Lower leg skin (tissue), 4 donors: ENCODE data around the gene MFSD11. TPM values are rescaled to one million over a fixed set of nuclear protein-coding genes. Genes with fewer than 3 reads are reported as not detected.
A peak's percentile ranks its signal among the peaks of the same experiment; 100 is the strongest.
"Not testable (repeated sequence)": the region's sequence is repeated elsewhere in the genome, so short reads cannot be mapped to it uniquely, and the experiment has no call there.

ENCODE experiments used
- DNase-seq, 2 donors: peaks; one replicate each; pipeline ENCODE4 v3.0.0-alpha.2; 2019; ENCODE audit warnings: low spot score in 2 of 2
- H3K4me3 ChIP-seq: fragments of 200-600 bp; sonication (generic); 2 replicates; pipeline ENCODE4 v1.5.1; 2017; ENCODE audit warnings: mild to moderate bottlenecking, low read depth; ENCODE audit not compliant: poor library complexity, severe bottlenecking
- POLR2A ChIP-seq, 2 donors: fragments of 450-650 bp; IDR thresholded peaks; one replicate each; pipeline ENCODE4 v1.6.1; 2016 to 2017; ENCODE audit warnings: antibody characterized with exemption in 2 of 2, mild to moderate bottlenecking in 1 of 2, moderate library complexity in 1 of 2
- WGBS, 2 donors: methylation state at CpG; one replicate each; pipeline ENCODE4 v1.1.5; 2018; 5-methylcytosine and 5-hydroxymethylcytosine counted together
- intact Hi-C: fragments of 100-400 bp; cut with DNase I; formaldehyde crosslinking; loops from one replicate; pipeline ENCODE4 v1.15.0; 2023; ENCODE audit warnings: low total_unique reads
- total RNA-seq, 4 donors: library from RNA; depleted of rRNA; stranded (reverse); fragments of >200 nt; gene quantifications; one replicate each; pipeline ENCODE4 v1.1.0, GENCODE V29; 2016
- TF ChIP-seq, protein P1 (sequence below), 3 donors: fragments of 450-650 bp; IDR thresholded peaks; one replicate each; pipeline ENCODE4 v1.5.1; 2016; ENCODE audit warnings: antibody characterized with exemption in 3 of 3, mild to moderate bottlenecking in 3 of 3, moderate library complexity in 2 of 3

MFSD11 gene
- total RNA-seq, 4 donors from 2014 or later, result 33.4 to 38.4 (median 33.8) TPM

DNA sequence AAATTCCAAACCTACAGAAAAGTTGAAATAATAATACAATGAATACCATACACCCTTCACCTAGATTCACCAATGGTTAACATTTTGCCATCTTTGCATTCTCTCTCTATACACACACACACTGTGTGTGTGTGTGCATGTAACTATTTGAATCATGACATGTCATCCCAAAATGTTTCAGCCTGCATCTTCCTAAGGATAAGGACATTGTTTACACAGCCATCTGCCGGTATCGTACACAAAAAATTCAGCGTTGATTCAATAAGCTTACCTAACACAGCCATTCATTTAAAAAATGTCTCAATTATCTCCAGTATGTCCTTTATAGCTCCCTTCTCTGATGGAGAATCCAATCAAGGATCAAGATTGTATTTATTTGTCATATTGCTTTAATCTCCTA lies 31.1 kb upstream of the MFSD11 start:
- 87 to 95% methylated on average over 3 of the region's 3 CpGs for WGBS, 2 donors
- intact Hi-C loops, result no loop called here
- DNase-seq, result no peak
- TF ChIP-seq POLR2A (IDR thresholded peaks at IDR 0.05), result no peak
- TF ChIP-seq, protein P1, sequence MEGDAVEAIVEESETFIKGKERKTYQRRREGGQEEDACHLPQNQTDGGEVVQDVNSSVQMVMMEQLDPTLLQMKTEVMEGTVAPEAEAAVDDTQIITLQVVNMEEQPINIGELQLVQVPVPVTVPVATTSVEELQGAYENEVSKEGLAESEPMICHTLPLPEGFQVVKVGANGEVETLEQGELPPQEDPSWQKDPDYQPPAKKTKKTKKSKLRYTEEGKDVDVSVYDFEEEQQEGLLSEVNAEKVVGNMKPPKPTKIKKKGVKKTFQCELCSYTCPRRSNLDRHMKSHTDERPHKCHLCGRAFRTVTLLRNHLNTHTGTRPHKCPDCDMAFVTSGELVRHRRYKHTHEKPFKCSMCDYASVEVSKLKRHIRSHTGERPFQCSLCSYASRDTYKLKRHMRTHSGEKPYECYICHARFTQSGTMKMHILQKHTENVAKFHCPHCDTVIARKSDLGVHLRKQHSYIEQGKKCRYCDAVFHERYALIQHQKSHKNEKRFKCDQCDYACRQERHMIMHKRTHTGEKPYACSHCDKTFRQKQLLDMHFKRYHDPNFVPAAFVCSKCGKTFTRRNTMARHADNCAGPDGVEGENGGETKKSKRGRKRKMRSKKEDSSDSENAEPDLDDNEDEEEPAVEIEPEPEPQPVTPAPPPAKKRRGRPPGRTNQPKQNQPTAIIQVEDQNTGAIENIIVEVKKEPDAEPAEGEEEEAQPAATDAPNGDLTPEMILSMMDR (IDR thresholded peaks at IDR 0.05), result no peak
- H3K4me3 ChIP-seq, result no peak overlapping the region

DNA sequence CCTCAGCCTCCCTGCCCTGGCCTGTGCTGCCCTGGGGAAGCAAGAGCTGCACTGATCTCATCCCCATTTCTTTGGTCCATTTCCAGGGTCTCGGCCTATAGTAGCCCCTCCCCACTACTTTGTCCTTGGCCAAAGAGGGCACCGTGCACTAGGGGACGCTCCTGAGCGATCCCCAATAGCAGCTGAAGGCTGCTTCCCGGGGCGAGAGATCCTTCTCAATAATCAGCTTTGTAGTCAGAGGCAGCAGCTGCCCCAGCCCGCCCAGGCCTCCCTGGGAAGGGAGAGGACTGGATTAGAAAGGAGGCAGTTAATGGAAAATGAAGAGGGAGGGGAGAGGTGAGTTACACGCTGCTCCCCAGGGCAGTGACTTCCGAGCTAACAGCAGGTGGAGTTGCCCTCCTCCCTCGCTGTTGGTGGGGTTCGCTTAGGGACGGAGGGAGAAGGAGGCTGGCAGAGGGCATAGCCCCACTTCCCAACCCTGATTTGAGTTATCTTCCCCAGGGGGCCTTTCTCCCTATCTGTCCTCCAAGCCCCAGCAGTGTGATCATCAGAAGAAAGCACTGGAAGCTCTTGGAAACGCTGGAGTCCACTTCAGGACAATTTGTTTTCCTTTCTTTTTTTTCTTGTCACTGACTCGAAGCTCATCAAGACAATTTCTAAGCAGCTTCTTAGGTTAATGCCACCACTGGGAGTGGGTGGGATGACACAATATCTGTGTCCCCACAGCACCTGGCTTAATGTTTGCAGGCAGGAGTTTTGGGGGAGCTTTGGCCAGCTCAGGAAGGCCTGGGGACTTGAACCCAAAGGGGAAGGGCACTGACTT lies 29.7 kb upstream of the MFSD11 start:
- TF ChIP-seq, protein P1 (IDR thresholded peaks at IDR 0.05), result no peak
- no peak for TF ChIP-seq POLR2A (IDR thresholded peaks at IDR 0.05)
- WGBS, 2 donors, result 39 to 41% methylated on average over 13 to 14 of the region's 14 CpGs

DNA sequence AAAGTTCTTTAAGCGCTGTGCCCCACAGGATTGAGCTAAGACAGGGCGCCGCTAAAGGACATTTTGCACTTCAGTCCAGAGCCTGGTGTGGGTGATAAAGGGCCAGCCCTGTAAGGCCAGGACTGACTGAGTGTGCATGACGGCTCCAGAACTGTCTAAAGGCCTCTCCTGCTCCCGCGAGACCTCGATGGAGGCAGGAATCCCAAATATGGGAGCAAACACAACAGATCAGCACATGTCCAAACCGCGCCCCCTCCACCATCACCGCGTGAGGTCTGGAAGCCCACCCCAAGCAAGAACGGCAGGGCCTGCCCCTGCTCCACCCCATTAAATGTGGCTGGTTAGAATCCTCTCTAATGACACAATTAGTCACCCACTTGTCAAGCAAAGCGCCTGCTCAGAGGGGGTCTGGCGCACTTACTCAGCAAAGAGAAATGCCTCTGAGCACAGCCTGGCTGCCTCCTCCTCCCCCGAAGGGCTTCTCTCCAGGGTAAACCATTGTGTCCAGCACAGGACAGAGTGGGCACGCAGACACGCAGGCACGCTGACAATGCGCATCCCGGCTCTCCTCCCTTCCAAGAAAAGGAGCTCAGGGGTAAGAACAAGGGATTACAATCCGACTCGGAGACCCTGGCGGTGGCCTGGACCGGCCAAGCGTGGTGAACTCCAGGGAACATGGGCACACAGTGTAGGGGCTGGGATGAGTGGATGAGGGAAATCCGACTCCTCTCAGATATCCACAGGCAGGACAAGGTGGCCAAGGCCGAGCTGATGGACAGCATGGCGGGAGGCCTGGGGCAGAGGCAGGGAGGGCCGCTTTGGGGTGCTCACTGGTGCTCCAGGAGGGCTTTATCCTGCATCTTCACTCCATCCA lies 28.6 kb upstream of the MFSD11 start:
- 39 to 46% methylated on average over 28 of the region's 29 CpGs for WGBS, 2 donors
- H3K4me3 ChIP-seq, result no peak overlapping the region
- TF ChIP-seq, protein P1 (IDR thresholded peaks at IDR 0.05), result no peak
- no peak for TF ChIP-seq POLR2A (IDR thresholded peaks at IDR 0.05)
- peak; percentile 82 to 95 for DNase-seq
- intact Hi-C loops, result no loop called here

More for the DNA sequence above, 29.7 kb upstream of the MFSD11 start:
- intact Hi-C loops, result no loop called here
- H3K4me3 ChIP-seq, result no peak overlapping the region
- no peak for DNase-seq

DNA sequence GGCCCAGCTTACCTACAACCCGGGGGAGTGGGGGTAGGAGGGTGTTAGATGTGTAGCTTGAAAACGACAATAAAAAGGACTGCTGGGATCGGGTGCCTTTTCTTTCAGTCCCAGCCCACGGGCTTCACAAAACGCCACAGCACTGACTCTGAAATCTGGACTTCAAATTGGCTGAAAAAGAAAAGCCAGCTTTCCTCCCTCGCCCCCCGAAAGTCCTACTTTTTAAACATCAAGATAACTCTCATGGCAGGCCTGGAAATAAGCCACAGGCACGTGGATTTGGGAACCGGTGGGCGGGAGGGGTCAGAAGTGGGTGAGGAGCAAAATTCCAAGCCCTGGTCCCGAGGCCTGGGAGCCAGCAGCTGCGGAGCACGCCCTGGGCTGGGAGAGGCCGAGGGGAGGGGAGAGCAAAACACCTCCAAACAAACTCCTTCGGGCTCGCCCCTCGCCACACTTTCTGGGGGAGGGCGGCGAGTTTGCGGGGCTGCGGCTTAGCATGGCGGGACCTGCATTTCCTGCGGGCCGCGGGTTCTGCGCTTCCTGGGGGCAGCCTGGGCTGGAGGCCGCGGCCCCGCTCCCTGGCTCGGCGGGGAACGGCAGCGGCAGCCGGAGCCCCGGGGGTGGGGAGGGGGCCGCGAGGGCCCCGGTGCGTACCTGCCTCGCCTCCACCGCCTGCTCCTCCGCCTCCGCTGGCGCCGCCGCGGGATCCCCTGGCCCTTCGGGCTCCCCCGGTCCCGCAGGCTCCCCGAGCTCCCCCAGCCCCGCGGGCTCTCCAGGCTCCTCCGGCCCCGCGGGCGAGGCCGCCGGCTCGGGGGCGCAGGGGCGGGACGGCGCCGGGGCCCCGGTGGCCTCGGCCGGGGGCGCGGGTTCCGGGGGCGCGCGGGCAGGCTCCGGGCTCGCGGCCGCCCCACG lies 27.7 kb upstream of the MFSD11 start:
- 4 to 8% methylated on average over 17 to 33 of the region's 79 CpGs for WGBS, 2 donors
- H3K4me3 ChIP-seq, result peak overlapping the region; percentile 61
- DNase-seq, intact Hi-C loops: not testable (repeated sequence)

DNA sequence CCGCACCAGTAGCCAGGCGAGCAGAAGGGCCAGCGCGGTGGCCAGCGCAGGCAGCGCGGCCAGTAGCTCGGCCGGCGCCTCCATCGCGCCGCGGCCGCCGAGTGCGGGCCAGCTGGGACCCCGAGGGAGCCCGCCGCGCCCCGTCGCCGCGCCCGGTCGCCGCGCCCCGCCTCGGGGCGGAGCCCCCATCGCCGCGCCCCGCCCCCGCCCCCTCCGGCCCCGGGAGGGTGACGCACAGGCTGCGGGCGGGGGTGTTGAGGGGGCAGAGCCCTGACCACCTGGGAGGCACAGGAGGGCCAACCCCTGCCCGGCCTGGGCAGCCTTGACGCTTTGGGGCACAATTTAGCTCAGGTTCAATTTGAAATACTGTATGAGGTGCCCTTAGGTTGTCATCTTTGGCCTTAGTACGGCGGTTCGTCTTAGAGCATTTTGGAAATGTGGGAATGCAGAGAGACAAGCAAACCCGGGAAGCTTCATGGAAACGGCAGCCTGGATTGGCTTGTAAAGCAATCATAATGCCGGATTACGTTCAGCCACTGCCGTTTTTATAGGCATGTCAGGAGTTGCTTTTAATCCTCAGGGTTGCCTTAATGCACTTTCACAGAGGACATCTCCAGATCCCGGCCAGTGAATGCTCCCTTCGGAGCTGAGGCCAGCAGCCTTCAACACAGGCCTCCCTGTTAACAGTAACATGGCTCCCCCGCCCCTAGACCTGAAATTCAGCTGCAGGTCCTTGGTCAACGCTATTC lies 26.9 kb upstream of the MFSD11 start, which contains the start of gene MXRA7:
MXRA7 (minus strand) TSS at position 103 of the 749 bp plus-strand sequence; CDS start at position 84, 19 bp downstream.
- DNase-seq, result peak in 1 of 2 donors; percentile 93
- TF ChIP-seq, protein P1 (IDR thresholded peaks at IDR 0.05), result no peak
- no peak for TF ChIP-seq POLR2A (IDR thresholded peaks at IDR 0.05)
- WGBS, 2 donors, result 7 to 12% methylated on average over 13 to 14 of the region's 56 CpGs
- H3K4me3 ChIP-seq, result peak within 1 kb of the TSS; percentile 61
- intact Hi-C loops, result no loop called here

DNA sequence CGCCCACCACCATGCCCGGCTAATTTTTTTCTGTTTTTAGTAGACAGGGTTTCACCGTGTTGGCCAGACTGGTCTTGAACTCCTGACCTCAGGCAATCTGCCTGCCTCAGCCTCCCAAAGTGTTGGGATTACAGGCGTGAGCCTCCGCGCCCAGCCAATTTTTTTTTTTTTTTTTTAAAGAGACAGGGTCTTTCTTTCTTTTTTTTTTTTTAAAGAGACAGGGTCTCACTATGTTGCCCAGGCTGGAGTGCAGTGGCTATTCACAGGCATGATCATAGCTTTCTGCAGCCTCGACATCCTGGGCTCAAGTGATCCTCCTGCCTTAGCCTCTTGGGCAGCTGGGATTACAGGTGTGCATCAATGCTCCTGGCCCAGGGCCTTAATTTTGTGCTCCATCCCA lies 25.6 kb upstream of the MFSD11 start:
- intact Hi-C loops, DNase-seq, H3K4me3 ChIP-seq: not testable (repeated sequence)
- 65 to 77% methylated on average over 7 of the region's 7 CpGs for WGBS, 2 donors
